Fibroblast of villous mesenchyme (primary cell): ENCODE results near the gene JPH3. TPM values are rescaled to one million over a fixed set of nuclear protein-coding genes. Genes with fewer than 3 reads are reported as not detected.

Experiments
- DNase-seq: peaks from one replicate; pipeline ENCODE4 v3.0.0-alpha.2; 2010; ENCODE audit warnings: low read depth
- H3K4me3 ChIP-seq: 2 replicates; pipeline ENCODE4 v1.5.1; 2011; ENCODE audit warnings: low read depth, mild to moderate bottlenecking, low read length
- CTCF ChIP-seq: IDR thresholded peaks from 2 replicates; pipeline ENCODE4 v1.5.1; 2012; ENCODE audit warnings: low read depth, mild to moderate bottlenecking, low read length; ENCODE audit not compliant: insufficient read depth
- total RNA-seq: library from RNA; depleted of rRNA; stranded (reverse); fragments of >200 nt; gene quantifications from 2 replicates; pipeline ENCODE4 v1.2.3, GENCODE V29; 2012

Gene JPH3
- total RNA-seq, 1 donor, result not detected

- no peak for DNase-seq
- no peak for TF ChIP-seq CTCF
- H3K4me3 ChIP-seq, result no peak overlapping the region
These were observed 129.3 kb downstream of the JPH3 start for GRCh38 chr16:87731607-87732006.

DNA sequence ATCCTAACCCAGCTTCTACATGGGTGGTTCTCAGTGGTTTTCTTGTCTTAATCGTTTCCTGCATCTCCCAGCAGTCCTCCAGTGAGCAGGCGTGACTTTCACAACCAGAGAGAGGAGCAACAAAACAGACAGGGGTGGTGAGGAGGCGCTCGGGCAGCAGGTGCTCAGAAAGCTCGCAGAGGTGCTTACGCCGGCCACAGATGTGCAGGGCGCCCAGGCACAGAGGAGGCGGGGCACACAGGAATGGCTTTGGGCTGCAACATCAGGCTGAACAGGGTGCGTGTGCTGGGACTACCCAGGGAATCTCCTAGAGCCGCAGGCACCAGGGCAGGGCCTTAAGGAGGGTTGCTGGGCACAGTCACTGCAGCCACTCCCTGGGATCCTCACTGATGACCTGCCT lies 130.9 kb downstream of the JPH3 start:
- TF ChIP-seq CTCF, result no peak
- no peak overlapping the region for H3K4me3 ChIP-seq
- no peak for DNase-seq

- H3K4me3 ChIP-seq, result no peak overlapping the region
- DNase-seq, result no peak
- no peak for TF ChIP-seq CTCF
These were observed 132.3 kb downstream of the JPH3 start for GRCh38 chr16:87734644-87735043.

DNA sequence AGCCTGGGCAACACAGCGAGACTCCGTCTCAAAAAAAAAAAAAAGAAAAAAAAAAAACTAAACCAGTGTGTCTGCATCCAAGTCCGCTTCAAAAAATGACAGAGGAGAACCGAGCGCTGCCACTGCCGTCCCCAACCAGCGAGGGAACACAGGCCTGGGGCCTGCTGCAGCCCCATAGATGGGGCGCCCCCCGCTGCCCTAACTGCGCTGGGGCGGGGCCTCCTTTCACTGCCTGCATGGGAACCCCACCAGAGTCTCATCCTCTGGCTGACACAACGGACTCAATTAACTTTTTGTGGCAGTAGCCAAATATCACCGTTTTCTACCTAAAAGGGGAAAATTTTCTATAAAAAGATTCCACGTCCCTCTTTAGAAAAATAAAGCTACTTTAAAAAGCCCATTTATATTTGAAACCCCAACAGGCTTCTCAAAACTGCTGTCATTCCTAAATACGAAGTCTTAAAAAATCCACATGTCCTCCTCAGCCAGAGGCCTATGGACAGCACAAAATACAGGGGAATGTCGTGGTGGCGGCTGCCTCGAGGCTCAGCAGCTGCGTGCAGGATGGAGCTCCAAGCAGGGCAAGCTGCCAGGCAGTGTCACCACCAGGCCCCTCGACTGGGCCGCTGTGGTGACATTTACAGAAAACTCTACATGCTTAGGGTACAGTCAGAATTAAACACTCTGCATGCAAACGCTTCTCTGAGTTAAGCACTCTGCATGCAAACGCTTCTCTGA lies 133.1 kb downstream of the JPH3 start:
- no peak for TF ChIP-seq CTCF
- DNase-seq, result no peak
- H3K4me3 ChIP-seq, result no peak overlapping the region

- TF ChIP-seq CTCF, result no peak
- DNase-seq, result no peak
- H3K4me3 ChIP-seq, result no peak overlapping the region
These were observed 133.7 kb downstream of the JPH3 start for GRCh38 chr16:87736008-87736382.

- no peak for DNase-seq
- TF ChIP-seq CTCF, result no peak
- no peak overlapping the region for H3K4me3 ChIP-seq
These were observed 137.5 kb downstream of the JPH3 start for GRCh38 chr16:87739801-87740200.

DNA sequence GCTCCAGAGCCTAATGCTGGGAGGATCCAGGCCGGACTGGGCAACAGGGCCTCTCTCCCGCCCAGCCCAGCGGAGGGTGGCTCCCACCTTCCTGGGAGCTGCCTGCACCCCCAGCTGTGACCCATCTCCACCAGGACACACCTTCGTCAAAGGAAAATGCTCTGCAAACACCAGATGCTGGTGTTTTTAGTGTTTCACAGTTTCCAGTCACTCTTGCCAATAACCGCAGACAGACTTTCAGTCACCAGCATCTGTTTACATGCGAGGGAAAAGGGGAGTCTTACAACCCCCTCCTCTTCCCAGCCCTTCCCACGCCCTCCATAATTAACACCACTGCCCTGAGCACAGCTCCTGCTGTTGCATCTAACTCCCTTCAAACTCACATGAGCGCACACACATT lies 138.1 kb downstream of the JPH3 start:
- DNase-seq, result peak; percentile 75
- no peak for TF ChIP-seq CTCF
- no peak overlapping the region for H3K4me3 ChIP-seq
